Left ventricle myocardium superior (tissue), 1 donor: Measurements from ENCODE around the gene SPOCK2. TPM values are rescaled to one million over a fixed set of nuclear protein-coding genes. Genes with fewer than 3 reads are reported as not detected.

ENCODE experiments used
- ATAC-seq: fragments of 200-7000 bp; cut with Tn5 transposase; one replicate; pipeline ENCODE4 v1.9.1; 2020; ENCODE audit warnings: mild to moderate bottlenecking, moderate library complexity
- DNase-seq: peaks from one replicate; pipeline ENCODE4 v3.0.0-alpha.2; 2020
- intact Hi-C: fragments of 100-400 bp; cut with micrococcal nuclease; formaldehyde crosslinking; loops from one replicate; pipeline ENCODE4 v1.11.0; 2022
- total RNA-seq: library from RNA; stranded (reverse); fragmentation: NEBNext Ultra II Directional; extraction: Animal tissue kit (Norgen Biotek cat#: 25700); gene quantifications from one replicate; pipeline ENCODE4 v1.2.1, GENCODE V29; 2021
- donor health status: DM: no; HTN: yes; CAD: no; lungs with severe emphysema.

SPOCK2 gene
- total RNA-seq, 1 donor from 2014 or later, result 12.7 TPM

- ATAC-seq (no peak), DNase-seq (peak; percentile 8)
- intact Hi-C loops, result no loop called here
These were observed 10.9 kb downstream of the SPOCK2 start for GRCh38 chr10:72077275-72077990.

GRCh38 chr10:72076756-72077155 is 11.6 kb downstream of the SPOCK2 start:
- intact Hi-C loops, result no loop called here
- DNase-seq (no peak), ATAC-seq (no peak)

- intact Hi-C loops, result no loop called here
- ATAC-seq (no peak), DNase-seq (peak; percentile 5)
These were observed 12.8 kb downstream of the SPOCK2 start for GRCh38 chr10:72075376-72076115.

GRCh38 chr10:72074574-72075375 is 13.6 kb downstream of the SPOCK2 start:
- DNase-seq (peak; percentile 7), ATAC-seq (no peak)
- intact Hi-C loops, result no loop called here

GRCh38 chr10:72073708-72074573 is 14.4 kb downstream of the SPOCK2 start:
- ATAC-seq (peak; percentile 38), DNase-seq (peak; percentile 22)
- intact Hi-C loops, result no loop called here

- intact Hi-C loops, result no loop called here
- no peak for ATAC-seq
- peak; percentile 11 for DNase-seq
These were observed 15.7 kb downstream of the SPOCK2 start for GRCh38 chr10:72072639-72073038.

- intact Hi-C loops, result no loop called here
- ATAC-seq, result no peak
- peak; percentile 20 for DNase-seq
These were observed 16.3 kb downstream of the SPOCK2 start for GRCh38 chr10:72072046-72072445.

GRCh38 chr10:72069751-72070526 is 18.4 kb downstream of the SPOCK2 start:
- peak; percentile 20 for DNase-seq
- intact Hi-C loops, result no loop called here
- ATAC-seq, result no peak

- intact Hi-C loops, result no loop called here
- peak; percentile 24 for ATAC-seq
- peak; percentile 23 for DNase-seq
These were observed 19.4 kb downstream of the SPOCK2 start for GRCh38 chr10:72068901-72069446.

GRCh38 chr10:72068126-72068765 is 20.1 kb downstream of the SPOCK2 start:
- intact Hi-C loops, result no loop called here
- no peak for ATAC-seq
- no peak for DNase-seq

- intact Hi-C loops, result no loop called here
- DNase-seq (no peak), ATAC-seq (no peak)
These were observed 20.8 kb downstream of the SPOCK2 start for GRCh38 chr10:72067463-72068125.

GRCh38 chr10:72066318-72067284 is 21.8 kb downstream of the SPOCK2 start:
- intact Hi-C loops, result no loop called here
- DNase-seq, result peak; percentile 58
- ATAC-seq, result peak; percentile 22

GRCh38 chr10:72065439-72066025 is 22.8 kb downstream of the SPOCK2 start:
- ATAC-seq (peak; percentile 58), DNase-seq (no peak)
- intact Hi-C loops, result no loop called here

- intact Hi-C loops, result no loop called here
- DNase-seq, result no peak
These were observed 24.5 kb downstream of the SPOCK2 start for GRCh38 chr10:72063703-72064391.

More at GRCh38 chr10:72063703-72064391, 24.5 kb downstream of the SPOCK2 start:
- no peak for ATAC-seq
